Anterior cingulate cortex (tissue), 58 donors: ENCODE results near the gene LIG3.
A peak's percentile ranks its signal among the peaks of the same experiment; 100 is the strongest.
"Not testable (repeated sequence)": the region's sequence is repeated elsewhere in the genome, so short reads cannot be mapped to it uniquely, and the experiment has no call there.

Source experiments
- DNase-seq, 58 donors: peaks; one replicate each; lab custom pipeline; 2025; lab: John Stamatoyannopoulos, UW

LIG3 gene

GRCh38 chr17:34998205-34998604, 17.9 kb downstream of the LIG3 start:
- peak in 52 of 58 donors; percentile 9 to 84 (median 53) for DNase-seq

DNA sequence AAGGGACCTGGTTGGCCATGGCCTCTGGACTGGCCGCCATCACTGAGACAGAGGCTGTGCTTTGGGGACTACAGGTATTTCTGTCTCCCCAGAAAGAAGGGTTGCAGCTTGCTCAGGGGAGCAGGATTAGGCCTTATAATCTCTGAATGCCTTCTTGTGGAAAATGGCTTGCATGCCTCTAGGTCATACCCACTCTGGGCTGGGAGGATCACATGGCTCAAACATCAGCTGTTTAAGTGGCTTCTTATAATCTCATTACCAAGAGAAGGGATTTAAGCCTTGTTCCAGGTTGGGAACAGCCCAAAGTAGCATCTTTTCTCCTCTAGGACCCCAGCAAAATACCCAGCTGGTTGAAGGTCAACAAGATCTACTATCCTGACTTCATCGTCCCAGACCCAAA, 19.1 kb downstream of the LIG3 start:
- no peak for DNase-seq

- DNase-seq = not testable (repeated sequence)
Observed at GRCh38 chr17:35000965-35001364, 20.7 kb downstream of the LIG3 start.

GRCh38 chr17:35001549-35001948, 21.2 kb downstream of the LIG3 start:
- no peak for DNase-seq

DNA sequence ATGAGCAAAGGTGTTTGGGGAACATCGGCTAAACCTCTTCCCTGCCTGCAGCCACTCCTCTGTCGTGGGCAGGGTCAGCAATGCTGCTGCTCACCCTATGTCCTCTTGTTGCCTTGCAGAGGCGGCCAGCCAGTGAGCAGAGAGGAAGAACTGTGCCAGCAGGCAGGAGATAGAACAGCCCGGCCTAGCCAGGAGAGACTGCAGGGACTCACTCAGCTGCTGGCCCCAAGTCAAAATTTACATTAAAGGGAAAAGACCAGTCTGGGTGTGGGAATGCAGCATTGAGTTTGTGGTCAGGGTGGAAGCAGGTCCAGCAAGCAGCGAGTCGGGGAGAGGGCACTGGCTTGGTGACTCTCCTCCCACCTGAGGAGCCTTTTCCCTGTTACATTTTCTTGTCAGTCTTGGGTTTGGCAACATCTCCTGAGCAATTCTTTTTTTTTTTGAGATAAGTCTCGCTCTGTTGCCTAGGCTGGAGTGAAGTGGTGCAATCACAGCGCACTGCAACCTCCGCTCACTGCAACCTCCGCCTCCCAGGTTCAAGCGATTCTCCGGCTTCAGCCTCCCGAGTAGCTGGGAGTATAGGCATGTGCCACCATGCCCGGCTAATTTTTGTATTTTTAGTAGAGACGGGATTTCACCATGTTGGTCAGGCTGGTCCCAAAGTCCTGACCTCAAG, 22.7 kb downstream of the LIG3 start:
- DNase-seq = peak in 1 of 58 donors; percentile 21

DNA sequence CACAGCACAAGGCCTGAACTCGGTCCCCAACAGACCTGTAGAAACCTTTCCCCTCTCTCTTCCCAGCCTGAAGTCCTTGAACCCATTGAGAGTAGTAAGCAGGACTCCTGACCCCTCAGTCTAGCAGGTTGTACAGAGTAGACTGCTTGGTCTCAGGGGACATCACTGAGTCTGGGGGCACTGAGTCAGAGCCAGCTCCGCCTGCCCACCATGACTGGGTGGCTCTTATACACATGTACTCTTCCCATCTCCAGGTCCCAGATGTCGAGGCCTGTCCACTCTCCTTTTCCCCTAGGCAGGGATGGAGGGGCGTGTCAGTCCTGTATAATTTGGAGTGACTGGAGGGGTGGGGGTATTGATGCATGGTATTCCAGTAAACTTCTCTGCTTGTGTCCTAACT, 23.5 kb downstream of the LIG3 start:
- DNase-seq = no peak

GRCh38 chr17:35006345-35006744, 26.0 kb downstream of the LIG3 start:
- DNase-seq = no peak

- peak in 1 of 58 donors; percentile 10 for DNase-seq
Observed at GRCh38 chr17:35006961-35007360, 26.6 kb downstream of the LIG3 start.

- DNase-seq = no peak
Observed at GRCh38 chr17:35010093-35010492, 29.8 kb downstream of the LIG3 start.

DNA sequence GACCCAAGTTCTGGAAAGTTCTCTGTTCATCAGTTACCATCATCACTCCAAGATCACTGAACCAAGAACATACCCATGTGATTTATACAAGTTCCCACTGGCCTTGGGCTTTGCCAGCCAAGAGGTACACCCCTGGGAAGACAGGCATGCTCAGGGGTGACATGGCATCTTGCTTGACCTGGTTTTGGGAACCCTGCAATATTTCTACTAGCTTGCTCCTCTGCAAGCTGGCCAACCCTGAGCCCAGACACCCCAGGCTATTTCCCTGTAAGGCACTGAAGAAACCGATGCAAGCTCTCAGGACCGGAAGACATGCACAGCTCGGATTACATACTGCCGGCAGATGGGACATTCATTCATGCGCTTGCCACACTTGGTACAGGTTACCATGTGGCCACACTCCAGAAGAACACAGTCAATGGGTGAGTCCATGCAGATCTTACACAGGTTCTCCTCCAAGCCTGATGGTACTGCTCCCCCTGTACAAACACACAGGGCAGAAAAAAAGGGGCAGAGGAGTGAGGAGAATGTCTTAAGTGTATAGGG, 31.4 kb downstream of the LIG3 start:
- no peak for DNase-seq

DNA sequence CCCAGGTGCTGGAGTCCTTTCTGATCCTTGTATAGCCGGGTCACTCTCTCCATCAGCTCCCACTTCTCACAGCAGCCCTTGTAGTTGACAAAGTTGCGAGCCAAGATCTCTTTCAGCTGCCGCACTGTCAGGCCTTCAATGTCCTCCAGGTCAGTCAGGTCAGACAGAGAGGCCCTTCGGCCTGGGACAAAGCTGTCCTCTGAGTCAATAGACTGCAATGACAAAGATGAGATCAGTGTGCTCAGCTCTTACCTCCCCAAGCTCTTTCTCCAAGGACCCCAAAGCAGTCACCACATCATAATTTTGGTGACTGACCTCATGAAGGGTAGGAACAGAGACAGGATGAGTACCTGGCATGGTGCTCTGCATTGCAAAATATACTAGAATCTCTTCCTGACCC, 36.1 kb downstream of the LIG3 start:
- no peak for DNase-seq

- no peak for DNase-seq
Observed at GRCh38 chr17:35017021-35017420, 36.7 kb downstream of the LIG3 start.

GRCh38 chr17:35018814-35019213, 38.5 kb downstream of the LIG3 start:
- DNase-seq = no peak

GRCh38 chr17:35019386-35020179, 39.3 kb downstream of the LIG3 start:
- no peak for DNase-seq

DNA sequence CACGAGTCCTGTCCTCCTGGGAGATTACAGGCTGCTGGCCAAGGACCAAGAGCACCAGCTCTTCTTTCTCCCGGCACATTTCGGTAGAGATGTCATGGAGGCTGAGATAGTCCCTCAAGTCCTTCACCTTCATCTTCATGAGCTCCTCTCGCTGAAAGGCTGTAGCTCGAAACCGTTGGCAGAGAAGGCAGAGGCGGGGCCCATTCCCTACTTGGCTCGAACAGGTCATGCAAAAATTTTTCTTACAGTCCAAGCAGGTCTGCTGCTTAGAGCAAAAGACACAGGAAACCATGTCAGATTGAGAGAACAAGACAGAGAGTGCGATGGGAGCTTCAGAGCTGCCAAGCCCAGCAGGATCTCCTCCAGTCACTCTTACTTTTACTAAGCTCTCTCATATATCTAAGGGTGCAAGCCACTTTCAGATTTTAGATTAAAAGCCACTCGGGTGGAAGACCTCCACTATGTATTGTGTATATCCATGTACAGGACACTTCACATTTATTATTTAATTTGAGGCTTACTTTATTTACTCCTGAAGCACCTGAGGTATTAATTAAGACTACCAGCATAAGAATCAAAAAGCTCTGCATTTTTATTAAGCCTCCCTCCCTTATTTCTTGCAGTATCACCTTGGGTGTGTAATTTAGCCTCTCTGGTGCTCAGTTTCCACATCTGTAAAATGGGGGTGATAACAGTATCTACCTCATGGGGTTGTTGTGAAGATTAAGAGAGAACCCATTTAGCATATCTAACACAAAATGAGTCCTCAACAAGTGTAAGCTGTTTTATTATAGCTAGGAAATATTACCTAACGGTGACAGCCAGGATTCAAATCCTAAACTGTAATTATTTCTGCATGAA, 41.4 kb downstream of the LIG3 start:
- no peak for DNase-seq

GRCh38 chr17:35022536-35023063, 42.3 kb downstream of the LIG3 start:
- peak in 56 of 58 donors; percentile 19 to 96 (median 77) for DNase-seq

DNA sequence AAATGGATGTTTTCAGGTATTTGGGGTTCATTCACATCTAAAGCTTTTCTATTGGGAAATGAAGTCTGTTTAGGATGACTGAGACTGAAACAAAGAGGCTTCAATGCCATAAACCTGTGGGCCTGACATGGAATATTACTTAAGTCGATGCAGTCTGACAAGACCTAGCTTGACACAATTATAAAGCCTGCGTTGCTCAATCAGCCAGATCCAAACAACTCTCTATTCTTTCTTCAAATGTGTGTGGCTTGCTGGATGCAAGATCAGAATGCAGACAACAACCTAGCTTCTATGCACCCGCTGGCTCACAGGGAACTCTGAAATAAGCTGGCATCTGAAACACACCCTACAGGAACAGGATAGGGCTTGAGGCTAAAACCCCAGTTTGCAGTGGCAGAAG, 43.2 kb downstream of the LIG3 start:
- DNase-seq = peak in 2 of 58 donors; percentile 20 to 29

DNA sequence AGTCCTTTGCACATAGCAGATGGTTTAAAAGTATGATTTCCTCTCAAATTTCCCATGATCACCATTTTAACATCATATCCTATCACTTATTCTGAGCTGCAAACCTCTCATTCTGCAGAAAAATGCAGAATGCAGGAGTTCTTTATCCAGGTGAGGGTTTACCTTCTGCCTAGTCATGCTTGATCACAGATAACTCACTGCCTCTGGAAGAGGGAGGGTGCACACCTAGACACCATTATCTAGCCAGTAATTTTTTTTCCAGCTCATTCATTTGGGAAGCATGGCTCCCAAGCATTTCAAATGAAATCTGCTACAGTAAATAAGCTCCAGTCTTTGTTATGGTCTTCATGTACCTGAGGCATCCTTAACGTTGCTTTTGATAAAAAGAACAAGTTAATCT, 45.2 kb downstream of the LIG3 start:
- DNase-seq = no peak

GRCh38 chr17:35028097-35028496, 47.8 kb downstream of the LIG3 start:
- DNase-seq = not testable (repeated sequence)

DNA sequence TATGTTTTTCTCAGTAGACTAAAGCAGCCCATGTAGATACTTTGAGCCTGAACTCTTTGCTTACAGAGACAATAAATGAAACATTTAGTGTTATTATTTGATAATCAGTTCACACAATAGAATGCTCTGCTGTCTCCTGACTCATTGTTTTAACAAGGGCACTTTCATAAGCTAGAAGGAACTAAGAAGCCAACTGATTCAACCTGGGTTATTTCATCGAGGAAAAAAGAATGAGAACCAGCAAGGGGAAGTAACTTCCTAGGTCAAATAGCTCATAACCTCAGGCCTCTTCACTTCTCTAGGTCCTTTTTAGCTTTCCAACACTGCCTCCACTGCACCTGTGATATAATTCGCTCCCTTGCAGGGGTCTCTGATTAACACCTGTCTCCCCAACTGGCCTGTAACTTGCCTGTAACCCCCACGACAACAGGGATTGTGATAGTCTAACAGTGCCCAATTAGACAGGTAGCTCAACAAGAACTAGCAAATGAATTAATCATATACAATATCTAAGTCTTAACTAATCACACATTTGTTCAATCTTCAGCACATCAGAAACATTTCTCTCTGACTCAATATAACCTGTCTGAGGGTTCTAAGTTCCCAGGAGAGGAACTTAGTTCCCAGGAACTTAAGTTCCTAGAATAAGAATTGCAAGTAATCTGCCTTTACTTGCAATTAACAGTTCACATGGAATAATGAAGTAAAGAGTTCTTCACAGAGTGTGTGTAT, 48.4 kb downstream of the LIG3 start:
- no peak for DNase-seq
